ENCODE data around the gene PDE4B.

Gene PDE4B

GRCh38 chr1:66246351-66247269 is 453.9 kb downstream of the PDE4B start:
- DNase-seq = no peak

GRCh38 chr1:66247415-66248208 is 454.9 kb downstream of the PDE4B start:
- no peak for DNase-seq

GRCh38 chr1:66248257-66248656 is 455.6 kb downstream of the PDE4B start:
- no peak for DNase-seq

GRCh38 chr1:66248746-66249145 is 456.1 kb downstream of the PDE4B start:
- DNase-seq = no peak

- DNase-seq = no peak
These were observed 457.4 kb downstream of the PDE4B start for GRCh38 chr1:66250075-66250474.

- DNase-seq = no peak
These were observed 457.8 kb downstream of the PDE4B start for GRCh38 chr1:66250478-66250877.

GRCh38 chr1:66251546-66251945 is 458.9 kb downstream of the PDE4B start:
- DNase-seq = peak; percentile 75

GRCh38 chr1:66253330-66253921 is 460.7 kb downstream of the PDE4B start:
- no peak for DNase-seq

GRCh38 chr1:66254785-66255184 is 462.1 kb downstream of the PDE4B start:
- no peak for DNase-seq

GRCh38 chr1:66256629-66257572 is 464.2 kb downstream of the PDE4B start:
- DNase-seq = no peak

GRCh38 chr1:66258404-66259105 is 465.9 kb downstream of the PDE4B start:
- DNase-seq = peak; percentile 64

- no peak for DNase-seq
These were observed 468.7 kb downstream of the PDE4B start for GRCh38 chr1:66261364-66261763.

GRCh38 chr1:66262208-66262963 is 469.7 kb downstream of the PDE4B start:
- DNase-seq = peak; percentile 94

- no peak for DNase-seq
These were observed 472.6 kb downstream of the PDE4B start for GRCh38 chr1:66265268-66265667.

GRCh38 chr1:66265796-66266195 is 473.1 kb downstream of the PDE4B start:
- peak; percentile 53 for DNase-seq

GRCh38 chr1:66266350-66266749 is 473.7 kb downstream of the PDE4B start:
- DNase-seq = peak; percentile 53

- no peak for DNase-seq
These were observed 474.1 kb downstream of the PDE4B start for GRCh38 chr1:66266756-66267155.

GRCh38 chr1:66267201-66267940 is 474.7 kb downstream of the PDE4B start:
- no peak for DNase-seq

- DNase-seq = no peak
These were observed 476.5 kb downstream of the PDE4B start for GRCh38 chr1:66269222-66269621.

Measured in islet precursor cell (in vitro differentiated cells).